ENCODE results near the gene RAB3IP.
"Not testable (repeated sequence)": the region's sequence is repeated elsewhere in the genome, so short reads cannot be mapped to it uniquely, and the experiment has no call there.

RAB3IP gene

DNA sequence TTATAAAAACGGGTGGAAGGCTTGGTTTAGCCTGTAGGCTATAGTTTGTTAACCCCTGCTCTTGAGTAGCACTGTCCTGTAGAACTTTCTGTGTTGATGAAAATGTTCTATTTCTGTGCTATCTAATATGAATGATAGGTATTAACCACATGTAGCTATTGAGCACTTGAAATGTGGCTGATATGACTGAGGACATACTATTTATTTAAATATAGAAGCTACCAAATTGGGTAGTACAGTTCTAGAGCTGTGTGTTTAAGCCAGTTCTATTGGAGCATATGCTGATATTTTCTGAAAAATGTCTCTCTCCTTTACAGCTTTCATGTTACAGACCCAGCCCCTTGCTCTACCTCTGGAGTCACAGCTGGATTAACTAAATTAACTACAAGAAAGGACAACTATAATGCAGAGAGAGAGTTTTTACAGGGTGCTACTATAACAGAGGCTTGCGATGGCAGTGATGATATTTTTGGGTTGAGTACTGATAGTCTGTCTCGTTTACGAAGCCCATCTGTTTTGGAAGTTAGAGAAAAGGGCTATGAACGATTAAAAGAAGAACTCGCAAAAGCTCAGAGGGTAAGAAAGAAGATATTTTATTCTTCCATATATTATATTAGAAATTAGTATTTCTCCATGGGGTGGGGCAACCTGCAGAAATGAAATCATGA is 17.6 kb downstream of the RAB3IP start:
- DNase-seq = no peak

GRCh38 chr12:69758105-69758504 is 19.4 kb downstream of the RAB3IP start:
- DNase-seq = no peak

GRCh38 chr12:69759581-69759980 is 20.9 kb downstream of the RAB3IP start:
- not testable (repeated sequence) for DNase-seq

DNA sequence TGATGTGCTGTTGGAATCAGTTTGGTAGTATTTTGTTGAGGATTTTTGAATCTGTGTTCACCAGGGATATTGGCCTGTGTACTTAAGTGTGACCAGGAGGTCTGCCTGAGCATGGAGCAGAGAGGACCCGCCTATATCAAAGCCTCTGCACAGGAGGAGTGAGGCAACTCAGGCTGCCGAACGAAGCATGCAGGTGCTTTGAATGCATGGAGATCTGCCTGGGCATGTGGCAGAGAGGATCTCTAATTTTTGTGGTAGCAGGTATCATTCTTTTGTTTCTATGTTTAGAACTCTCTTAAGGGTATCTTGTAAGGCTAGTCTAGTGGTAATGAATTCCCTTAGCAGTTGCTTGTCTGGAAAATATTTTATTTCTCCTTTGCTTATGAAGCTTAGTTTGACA is 26.9 kb downstream of the RAB3IP start:
- DNase-seq = no peak

- no peak for DNase-seq
Observed at GRCh38 chr12:69766260-69766659, 27.6 kb downstream of the RAB3IP start.

- DNase-seq = peak in 1 of 3 experiments; percentile 79
Observed at GRCh38 chr12:69779928-69780327, 41.3 kb downstream of the RAB3IP start.

GRCh38 chr12:69783365-69783764 is 44.7 kb downstream of the RAB3IP start:
- DNase-seq = no peak

DNA sequence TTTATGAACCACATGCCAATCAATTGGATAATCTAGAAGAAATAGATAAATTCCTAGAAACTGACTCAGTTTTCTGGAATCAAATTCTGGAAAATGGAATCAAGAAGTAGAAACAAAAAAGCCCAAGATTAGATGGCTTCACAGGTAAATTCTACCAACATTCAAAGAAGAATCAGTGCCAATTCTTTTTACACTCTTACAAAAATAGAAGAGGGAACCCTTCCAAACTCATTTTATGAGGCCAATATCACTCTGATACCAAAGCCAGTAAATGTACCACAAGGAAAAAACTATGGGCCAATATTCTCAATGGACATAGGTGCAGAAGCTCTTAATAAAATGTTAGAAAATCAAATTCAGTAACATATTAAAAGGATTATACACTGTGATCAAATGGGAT is 50.7 kb downstream of the RAB3IP start:
- no peak for DNase-seq

- DNase-seq = no peak
Observed at GRCh38 chr12:69792533-69792932, 53.9 kb downstream of the RAB3IP start.

DNA sequence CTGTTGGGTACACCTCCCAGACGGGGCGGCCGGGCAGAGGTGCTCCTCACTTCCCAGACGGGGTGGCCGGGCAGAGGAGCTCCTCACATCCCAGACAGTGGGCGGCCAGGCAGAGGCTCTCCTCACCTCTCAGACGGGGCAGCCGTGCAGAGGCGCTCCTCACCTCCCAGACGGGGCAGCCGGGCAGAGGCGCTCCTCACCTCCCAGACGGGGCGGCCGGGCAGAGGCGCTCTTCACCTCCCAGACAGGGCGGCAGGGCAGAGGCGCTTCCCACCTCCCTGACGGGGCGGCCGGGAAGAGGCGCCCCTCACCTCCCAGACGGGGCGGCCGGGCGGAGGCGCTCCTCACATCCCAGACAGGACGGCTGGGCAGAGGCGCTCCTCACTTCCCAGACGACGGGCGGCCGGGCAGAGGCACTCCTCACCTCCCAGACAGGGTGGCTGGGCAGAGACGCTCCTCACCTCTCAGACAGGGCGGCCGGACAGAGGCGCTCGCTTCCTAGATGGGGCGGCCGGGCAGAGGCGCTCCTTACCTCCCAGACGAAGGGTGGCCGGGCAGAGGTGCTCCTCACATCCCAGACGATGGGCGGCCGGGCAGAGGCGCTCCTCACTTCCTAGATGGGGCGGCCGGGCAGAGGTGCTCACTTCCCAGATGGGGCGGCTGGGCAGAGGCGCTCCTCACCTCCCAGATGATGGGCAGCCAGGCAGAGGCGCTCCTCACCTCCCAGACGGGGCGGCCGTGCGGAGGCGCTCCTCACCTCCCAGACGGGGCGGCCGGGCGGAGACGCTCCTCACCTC is 68.6 kb downstream of the RAB3IP start:
- DNase-seq = not testable (repeated sequence)

GRCh38 chr12:69810870-69811498 is 72.3 kb downstream of the RAB3IP start:
- DNase-seq = no peak

- DNase-seq = no peak
Observed at GRCh38 chr12:69816082-69816481, 77.4 kb downstream of the RAB3IP start.

GRCh38 chr12:69821032-69821455 is 82.4 kb downstream of the RAB3IP start:
- DNase-seq = no peak

GRCh38 chr12:69821456-69822159 is 82.9 kb downstream of the RAB3IP start:
- no peak for DNase-seq

DNA sequence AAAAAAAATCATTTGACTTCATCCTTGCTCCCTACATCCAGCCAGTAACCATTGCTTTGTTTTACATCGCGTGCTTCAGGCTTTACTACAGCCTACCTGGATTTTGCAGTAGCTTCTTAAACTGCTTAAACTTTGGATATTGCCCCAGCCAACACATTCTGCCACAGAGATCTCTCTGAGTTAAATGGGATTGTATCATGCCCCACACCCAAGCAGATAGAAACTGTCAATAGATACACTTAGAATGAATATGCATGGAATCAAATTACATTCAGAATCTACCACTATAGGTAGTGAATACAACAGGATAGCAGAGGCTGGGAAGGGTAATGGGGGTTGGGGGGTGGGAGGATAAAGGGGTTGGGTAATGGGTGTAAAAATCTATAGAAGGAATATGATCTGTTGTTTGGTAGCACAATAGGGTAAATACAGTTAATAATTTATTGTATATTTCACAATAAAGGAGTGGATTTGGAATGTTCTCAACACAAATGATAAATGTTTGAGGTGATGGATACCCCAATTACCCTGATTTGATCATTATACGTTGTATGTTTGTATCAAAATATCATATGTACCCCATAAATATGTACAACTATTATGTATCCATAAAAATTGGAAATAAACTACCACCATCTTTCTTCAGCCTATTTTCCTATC is 83.7 kb downstream of the RAB3IP start:
- DNase-seq = no peak

DNA sequence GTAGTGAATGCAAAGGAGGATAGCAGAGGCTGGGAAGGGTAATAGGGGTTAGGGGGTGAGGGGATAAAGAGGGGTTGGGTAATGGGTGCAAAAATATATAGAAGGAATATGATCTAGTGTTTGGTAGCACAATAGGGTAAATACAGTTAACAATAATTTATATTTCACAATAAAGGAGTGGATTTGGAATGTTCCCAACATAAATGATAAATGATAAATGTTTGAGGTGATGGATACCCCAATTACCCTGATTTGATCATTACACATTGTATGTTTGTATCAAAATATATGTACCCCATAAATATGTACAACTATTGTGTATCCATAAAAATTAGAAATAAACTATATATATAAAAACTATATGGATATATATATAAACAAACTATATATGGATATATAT is 85.4 kb downstream of the RAB3IP start:
- DNase-seq = no peak

DNA sequence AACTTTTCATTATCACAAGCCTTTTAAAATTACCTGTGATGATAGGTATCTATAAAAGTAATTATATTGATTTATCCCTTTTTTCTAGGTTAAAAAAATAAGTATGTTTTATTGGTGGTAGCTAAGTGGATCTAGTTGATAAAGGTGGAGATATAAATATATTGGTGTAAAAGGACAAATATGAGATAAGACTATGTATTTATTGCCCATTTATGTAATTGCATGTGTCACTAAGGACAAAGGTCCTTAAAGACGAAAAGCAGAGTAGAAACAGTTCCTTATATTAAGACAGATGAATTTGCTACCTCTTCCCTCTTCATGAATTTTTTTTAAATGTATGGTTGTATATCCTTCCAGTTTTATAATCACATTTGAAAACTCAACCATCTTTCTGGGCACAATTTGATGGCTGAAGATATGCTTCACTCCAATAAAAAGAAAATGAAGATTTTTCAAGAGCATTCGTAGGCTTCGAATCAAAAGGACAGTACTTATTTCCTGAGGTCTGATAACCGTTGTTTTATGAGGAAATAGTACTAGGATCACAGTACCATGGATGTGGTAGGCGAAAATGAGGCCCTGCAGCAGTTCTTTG is 86.4 kb downstream of the RAB3IP start, which contains the start of gene MYRFL:
TSS of gene MYRFL (plus strand) at position 262 of the 595 bp plus-strand sequence. CDS start at position 553, 291 bp downstream.
- no peak for DNase-seq

- no peak for DNase-seq
Observed at GRCh38 chr12:69828897-69829296, 90.2 kb downstream of the RAB3IP start.

- DNase-seq = no peak
Observed at GRCh38 chr12:69833696-69834095, 95.0 kb downstream of the RAB3IP start.

- no peak for DNase-seq
Observed at GRCh38 chr12:69834147-69834546, 95.5 kb downstream of the RAB3IP start.

- DNase-seq = no peak
Observed at GRCh38 chr12:69834576-69834975, 95.9 kb downstream of the RAB3IP start.

DNA sequence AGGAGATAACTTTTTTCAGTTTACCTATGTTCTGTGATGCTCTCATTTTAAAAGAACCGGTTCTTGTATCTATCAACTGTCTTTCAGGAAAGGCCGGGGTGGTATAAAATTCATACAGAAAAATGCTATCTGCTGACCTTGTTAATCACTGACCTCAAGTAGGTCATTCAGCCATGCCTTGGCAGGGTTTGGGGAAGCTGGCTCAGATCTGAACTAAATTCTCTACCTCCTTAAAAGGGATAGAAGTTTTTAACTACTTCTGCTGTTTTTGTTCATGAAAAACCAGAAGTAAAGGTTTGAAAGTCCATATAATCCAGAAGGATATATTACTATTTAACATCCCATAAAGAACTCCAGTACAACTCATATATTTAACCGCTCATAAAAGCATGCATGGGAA is 96.4 kb downstream of the RAB3IP start:
- no peak for DNase-seq
